Fibroblast of the aortic adventitia (primary cell): ENCODE results near the gene ST6GALNAC5. TPM values are rescaled to one million over a fixed set of nuclear protein-coding genes. Genes with fewer than 3 reads are reported as not detected.

Experiments used
- DNase-seq: peaks from one replicate; pipeline ENCODE4 v3.0.0-alpha.2; 2010; ENCODE audit warnings: low read depth
- H3K4me3 ChIP-seq: 2 replicates; pipeline ENCODE4 v1.5.1; 2011; ENCODE audit warnings: low read depth, mild to moderate bottlenecking, control low read depth, low read length, moderate library complexity
- total RNA-seq: library from RNA; depleted of rRNA; stranded (reverse); fragments of >200 nt; gene quantifications from 2 replicates; pipeline ENCODE4 v1.2.3, GENCODE V29; 2012; ENCODE audit warnings: low replicate concordance
- TF ChIP-seq, protein P1 (sequence below): IDR thresholded peaks from 2 replicates; pipeline ENCODE4 v1.5.1; 2011; ENCODE audit warnings: mild to moderate bottlenecking, low read length, control low read depth, inconsistent platforms; ENCODE audit not compliant: insufficient read depth

Gene ST6GALNAC5
- total RNA-seq, 1 donor: 0.09 TPM

DNA sequence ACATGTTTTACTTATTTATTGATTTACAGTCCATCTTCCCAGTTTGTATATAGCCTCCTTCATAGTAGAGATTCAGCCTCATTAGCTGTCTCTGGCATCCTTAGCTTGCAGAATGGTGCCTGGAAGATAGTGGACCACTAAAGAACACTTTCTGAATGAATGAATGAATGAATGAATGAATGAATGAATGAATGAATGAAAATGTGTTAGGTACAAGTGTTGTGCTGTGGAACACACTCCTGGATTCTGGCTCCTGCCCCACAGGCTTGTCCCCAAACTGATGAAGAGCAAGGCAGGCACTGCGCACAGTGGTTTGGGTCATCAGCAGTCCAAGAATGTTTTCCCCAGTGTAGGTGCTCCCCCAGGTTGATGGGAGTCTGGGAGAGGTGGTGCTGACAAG is 159.4 kb downstream of the ST6GALNAC5 start:
- TF ChIP-seq, protein P1, sequence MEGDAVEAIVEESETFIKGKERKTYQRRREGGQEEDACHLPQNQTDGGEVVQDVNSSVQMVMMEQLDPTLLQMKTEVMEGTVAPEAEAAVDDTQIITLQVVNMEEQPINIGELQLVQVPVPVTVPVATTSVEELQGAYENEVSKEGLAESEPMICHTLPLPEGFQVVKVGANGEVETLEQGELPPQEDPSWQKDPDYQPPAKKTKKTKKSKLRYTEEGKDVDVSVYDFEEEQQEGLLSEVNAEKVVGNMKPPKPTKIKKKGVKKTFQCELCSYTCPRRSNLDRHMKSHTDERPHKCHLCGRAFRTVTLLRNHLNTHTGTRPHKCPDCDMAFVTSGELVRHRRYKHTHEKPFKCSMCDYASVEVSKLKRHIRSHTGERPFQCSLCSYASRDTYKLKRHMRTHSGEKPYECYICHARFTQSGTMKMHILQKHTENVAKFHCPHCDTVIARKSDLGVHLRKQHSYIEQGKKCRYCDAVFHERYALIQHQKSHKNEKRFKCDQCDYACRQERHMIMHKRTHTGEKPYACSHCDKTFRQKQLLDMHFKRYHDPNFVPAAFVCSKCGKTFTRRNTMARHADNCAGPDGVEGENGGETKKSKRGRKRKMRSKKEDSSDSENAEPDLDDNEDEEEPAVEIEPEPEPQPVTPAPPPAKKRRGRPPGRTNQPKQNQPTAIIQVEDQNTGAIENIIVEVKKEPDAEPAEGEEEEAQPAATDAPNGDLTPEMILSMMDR: no peak
- DNase-seq: no peak
- H3K4me3 ChIP-seq: no peak overlapping the region

DNA sequence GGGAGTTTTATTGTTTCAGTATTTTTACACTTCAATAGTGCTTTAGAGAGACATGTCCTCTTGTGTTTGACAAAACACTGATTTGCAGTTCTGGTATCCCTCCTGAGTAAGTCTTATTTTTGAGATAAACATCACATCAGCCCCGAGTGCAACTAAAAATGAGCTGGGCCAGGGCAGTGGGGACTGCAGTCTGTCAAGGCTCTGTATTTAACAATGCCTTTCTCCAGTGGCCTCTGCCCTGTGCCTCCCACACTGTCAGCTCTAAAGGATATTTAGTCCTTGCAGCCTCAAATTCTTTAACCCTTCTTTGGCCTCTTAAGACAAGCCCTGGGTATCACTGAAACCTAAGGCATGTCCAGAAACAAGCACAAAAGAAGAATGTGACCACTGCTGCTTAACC is 160.6 kb downstream of the ST6GALNAC5 start:
- TF ChIP-seq, protein P1: no peak
- no peak for DNase-seq
- no peak overlapping the region for H3K4me3 ChIP-seq

DNA sequence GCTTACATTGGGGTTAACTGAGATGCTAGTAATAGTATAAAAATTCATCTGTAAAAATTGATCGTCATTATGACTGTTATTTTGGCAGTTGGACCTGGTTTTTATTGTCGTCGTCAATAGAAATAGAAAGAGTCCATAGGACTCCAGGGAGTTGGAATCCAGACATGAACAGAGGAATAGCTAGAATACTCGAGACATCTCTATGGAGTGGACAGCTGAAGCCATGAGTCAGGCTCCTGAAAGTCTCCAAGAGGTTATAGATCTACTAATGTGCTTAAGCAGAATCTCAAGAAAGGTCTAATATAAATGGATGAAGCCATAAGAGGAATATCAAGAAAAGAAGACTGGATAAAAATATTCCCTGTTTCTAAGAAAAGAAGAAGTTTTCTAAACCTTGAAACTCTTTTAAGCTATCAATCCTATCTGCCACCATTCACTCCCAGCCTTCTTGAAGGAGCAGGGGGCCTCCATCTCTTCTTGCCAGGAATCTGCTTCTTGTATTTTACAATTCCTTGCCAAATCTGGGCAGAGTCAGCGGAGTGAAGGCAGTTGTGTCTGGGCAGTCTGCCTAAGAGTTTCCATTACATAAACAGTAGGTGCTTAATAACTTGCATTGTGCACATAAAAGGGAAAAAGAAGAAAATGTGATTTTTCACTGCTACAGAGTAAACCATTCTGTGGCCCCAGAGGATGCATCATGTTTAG is 163.3 kb downstream of the ST6GALNAC5 start:
- H3K4me3 ChIP-seq: no peak overlapping the region
- TF ChIP-seq, protein P1: no peak
- DNase-seq: peak; percentile 5

DNA sequence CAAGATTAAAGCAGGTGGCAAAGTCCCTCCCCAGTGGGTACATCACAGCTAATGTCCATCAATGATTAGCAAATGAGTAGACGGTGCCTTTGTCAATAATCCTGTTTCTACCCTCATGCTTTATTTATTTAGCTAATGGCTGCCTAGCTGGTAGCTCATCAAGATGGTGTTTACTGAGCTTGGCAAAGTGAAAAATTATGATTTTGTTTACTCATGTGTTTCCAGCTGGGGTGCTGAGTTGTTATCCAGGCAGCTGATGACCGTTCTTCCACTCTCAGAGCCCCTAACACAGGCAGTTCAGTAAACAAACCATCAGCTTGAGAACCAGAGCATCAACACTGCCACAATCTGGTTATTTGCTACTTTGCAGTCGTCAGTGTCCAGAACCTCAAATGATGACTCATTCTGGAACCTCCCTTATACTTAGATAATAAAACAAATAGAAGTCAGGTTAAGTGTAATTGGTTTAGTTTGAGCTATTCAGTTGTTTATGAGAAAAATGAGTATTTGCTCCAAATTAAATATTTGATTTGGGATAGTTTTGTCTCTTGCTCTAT is 163.9 kb downstream of the ST6GALNAC5 start:
- no peak overlapping the region for H3K4me3 ChIP-seq
- TF ChIP-seq, protein P1: no peak
- peak; percentile 20 for DNase-seq

DNA sequence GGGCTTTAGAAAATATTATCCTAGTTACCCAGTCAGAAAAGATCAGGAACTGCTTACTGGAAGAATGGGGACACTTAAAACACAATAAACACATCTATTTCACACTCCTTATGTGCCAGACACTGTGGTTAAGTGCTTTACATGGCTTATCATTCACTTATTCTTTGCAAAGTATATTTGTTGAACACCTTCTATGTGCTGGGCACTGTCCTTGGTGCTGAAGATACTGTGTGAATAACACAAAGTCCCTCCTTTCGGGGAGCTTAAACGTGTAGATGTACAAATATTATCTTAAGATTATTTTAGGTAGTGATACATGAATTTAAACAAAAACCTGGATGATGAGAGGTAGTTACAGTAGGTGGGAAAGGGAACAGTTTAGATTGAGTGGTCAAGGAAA is 169.3 kb downstream of the ST6GALNAC5 start:
- TF ChIP-seq, protein P1: no peak
- peak; percentile 40 for DNase-seq
- no peak overlapping the region for H3K4me3 ChIP-seq

DNA sequence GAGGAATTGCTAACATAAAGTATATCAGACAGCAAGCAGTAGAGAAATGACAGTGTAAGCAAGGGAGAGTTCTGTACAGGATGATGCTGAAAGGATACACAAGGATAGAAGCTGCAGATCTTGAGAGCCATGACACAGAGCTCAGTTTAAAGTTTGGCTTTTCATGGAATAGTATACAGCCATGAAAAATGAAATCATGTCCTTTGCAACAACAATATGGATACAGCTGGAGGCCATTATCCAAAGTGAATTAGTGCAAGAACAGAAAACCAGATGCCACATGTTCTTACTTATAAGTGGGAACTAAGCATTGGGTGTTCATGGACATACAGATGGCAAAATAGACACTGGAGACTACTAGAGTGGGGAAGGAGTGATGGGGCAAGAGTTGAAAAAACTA is 169.8 kb downstream of the ST6GALNAC5 start:
- TF ChIP-seq, protein P1: no peak
- no peak for DNase-seq
- no peak overlapping the region for H3K4me3 ChIP-seq

DNA sequence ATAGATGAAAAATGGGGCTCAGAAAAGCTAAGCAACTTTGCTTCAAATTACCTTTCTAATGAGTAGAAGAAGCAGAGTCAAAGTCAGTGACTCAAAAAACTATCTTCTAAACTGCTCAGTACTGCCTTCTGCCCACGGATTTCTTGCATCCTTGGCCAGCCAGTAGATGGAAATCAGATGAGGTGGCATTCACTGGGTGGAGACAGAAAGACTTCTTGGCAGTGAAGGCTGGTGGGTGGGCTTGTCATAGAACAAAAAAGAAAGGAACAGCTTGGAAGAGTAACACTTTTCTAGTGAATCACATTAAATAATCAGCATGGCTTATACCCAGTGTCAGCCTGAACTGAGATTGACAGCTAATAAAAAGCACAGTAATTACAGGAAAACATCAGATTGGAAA is 170.7 kb downstream of the ST6GALNAC5 start:
- TF ChIP-seq, protein P1: no peak
- DNase-seq: no peak
- no peak overlapping the region for H3K4me3 ChIP-seq
